Stimulated activated CD4-positive, alpha-beta T cell treated with anti-CD3 and anti-CD28 coated beads, Interleukin-1b, Interleukin-23, amount 100 ng/mL, for 4 hours (primary cell): Measurements from ENCODE around the gene NRIP1.

Source experiments
- DNase-seq, 2 donors: peaks; one replicate each; pipeline ENCODE4 v3.0.0-alpha.2; 2020; ENCODE audit warnings: low read depth in 2 of 2

The NRIP1 gene

DNA sequence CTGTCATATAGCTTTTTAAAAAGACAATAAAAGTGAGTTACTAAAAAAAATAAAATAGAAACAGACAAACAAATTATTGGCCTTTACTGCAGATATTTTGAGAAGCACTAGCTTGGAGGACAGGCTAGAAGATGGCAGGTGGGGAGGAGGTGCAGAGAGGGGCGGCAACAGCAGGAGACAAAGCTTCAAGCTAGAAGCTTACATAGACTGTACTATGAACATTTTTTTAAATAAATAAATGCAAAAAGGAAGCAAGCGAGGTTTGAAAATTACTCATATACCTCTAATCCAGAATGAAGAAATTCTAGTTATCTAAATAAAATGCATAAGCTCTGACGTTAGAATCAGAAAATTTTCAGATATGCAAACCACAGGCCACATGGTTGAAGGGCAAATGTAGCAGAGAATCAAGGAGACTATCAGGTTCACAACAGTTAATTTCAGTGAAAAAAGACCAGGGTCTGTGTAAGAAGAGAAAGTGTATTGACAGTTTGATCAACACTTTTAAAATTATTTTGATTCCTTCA, 54.9 kb downstream of the NRIP1 start:
- DNase-seq = no peak

DNA sequence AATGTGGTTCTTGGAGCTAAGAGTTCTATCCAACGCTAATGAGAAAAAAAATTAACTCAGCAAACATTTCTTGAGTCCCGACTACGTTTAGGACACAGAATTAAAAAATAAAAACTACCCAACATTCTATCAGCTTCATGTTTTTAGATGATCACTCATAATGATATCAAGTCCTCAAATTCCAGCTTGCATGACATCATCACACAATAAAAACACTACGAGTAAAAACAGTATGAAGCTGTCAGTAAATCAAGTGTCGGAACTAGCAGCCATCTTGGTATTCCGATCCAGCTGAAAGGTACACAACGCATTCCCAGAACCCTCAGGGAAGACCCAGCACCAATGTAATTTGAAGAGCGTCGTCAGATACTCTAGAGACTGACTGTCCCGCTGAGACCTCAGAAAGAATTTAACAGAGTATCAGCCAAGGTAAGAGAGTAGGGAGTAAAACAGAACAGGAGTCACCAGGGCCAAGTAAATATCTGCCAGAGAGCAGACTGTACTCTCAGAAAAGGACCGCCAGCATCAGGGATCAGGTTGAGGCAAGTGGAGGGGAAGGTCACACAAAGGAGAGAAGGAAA, 57.0 kb downstream of the NRIP1 start:
- no peak for DNase-seq

GRCh38 chr21:15006594-15007230, 58.1 kb downstream of the NRIP1 start:
- DNase-seq = no peak

DNA sequence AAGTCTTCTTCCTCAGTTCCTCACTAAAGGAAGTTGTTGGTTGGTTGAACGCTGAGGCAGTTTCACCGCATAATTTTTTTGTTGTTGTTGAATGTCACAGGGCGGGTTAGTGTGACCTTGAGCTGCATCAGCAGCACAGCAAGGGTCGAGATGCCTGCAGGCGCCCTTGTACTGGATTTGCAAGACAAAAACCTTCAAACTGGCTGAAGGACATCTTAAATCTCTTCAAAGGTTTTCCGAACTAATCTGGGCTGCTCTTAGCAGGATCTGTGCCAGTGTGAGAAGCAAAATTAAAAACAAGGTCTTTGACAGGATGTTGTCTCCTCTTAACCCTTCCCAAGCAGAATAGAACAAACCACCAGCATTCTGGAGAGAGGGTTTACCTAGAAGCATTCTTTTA, 59.4 kb downstream of the NRIP1 start:
- no peak for DNase-seq

DNA sequence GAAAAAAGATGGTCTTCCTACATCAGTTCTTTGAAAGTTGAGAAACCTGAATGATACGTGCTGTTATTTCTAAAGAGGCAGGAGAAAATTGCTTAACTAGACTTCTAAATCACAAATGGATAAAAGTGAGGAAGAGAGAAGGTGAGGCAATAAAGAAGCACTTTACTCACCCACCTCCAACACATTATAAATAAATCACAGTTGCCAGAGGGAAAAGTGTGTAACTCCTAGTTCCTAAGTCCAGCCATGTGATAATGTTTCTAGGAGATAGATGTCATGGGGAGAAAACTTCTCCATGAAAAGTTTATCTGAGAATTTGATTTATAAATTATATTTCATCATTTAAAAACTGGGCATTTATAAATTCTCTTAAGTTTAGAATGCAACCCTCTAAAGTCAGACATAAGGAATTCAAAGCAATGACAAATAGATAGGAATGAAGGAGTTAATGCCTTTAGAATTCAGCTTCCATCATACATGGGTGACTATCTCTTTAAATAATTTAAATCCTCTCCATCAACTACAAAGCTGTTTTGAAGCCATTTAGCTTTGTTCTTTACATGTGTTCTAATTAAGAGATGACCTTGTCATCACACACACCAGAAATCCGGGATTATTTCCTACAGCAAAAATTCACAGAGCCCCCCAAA, 60.0 kb downstream of the NRIP1 start:
- DNase-seq = no peak

GRCh38 chr21:15003463-15004135, 61.2 kb downstream of the NRIP1 start:
- DNase-seq = no peak

GRCh38 chr21:15001857-15002606, 62.8 kb downstream of the NRIP1 start:
- no peak for DNase-seq

DNA sequence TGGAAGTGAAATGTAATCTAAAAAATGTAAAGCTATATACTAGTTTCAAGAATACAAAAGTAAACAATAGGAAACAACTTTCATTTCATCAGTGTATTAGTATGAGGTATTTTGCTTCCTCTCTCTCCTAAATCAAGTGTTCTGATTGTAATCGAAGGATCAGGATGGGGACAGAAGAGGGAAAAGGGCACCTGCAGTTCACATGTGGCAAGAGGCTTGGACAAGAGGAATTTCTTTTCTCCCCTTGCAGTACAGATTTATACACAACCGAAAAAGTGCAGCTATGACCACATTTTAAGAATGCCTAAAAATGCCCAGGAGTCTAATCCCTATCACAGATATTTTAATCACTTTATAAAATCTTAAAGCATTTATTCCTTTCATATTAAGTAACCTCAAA, 63.7 kb downstream of the NRIP1 start:
- no peak for DNase-seq

- DNase-seq = no peak
Measured at GRCh38 chr21:15000081-15000480, 64.7 kb downstream of the NRIP1 start.

GRCh38 chr21:14998784-14999183, 66.0 kb downstream of the NRIP1 start:
- no peak for DNase-seq

DNA sequence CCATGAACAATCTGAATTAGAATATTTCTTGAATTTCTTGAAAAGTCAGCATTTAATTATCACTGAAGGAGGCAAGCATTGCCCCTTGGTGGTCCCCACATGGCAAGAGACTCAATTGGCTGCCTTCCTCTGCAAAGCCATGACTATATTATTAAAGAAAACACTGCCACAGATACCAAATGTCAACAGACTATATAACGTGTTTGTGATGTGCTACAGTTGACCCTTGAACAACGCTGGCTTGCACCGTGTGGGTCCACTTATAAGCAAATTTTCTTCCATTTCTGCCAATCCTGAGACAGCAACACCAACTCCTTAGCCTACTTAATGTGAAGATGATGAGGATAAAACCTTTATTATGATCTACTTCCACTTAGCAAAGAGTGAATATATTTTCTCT, 66.5 kb downstream of the NRIP1 start:
- no peak for DNase-seq

DNA sequence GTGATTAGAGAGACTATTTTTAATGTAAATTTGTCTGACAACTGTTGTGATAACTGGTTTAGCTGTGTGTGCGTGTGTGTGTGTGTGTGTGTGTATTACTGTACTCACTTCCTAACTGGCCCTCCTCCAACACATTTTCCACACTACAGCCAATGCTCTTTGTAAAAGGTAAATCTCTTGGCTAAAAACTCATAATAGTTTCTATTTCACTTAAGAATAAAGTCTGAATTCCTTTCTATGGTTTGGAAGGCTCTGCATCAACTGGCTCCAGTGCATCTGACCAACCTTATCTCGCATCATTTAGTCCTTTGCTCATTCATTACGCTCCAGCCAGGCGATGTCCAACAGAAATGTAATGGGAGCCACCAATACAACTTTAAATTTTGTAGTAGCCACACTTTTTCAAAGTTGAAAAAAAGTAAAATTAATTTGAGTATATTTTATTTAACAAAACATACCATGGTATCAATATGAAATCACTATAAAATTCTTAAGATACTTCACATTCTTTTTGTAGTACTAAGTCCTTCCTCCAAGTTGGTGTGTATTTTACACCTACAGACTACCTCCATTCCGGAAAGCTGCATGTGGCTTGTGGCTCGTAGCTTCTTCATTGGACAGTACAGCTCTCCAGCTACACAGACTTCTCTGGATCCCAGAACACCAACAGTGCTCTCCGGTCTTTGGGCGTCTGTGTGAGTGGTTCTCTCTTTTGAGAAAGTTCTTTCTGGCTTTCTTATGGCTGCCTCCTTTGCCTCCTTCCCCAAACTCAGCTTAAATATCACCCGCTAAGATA, 68.9 kb downstream of the NRIP1 start:
- DNase-seq = no peak

GRCh38 chr21:14995226-14995625, 69.6 kb downstream of the NRIP1 start:
- DNase-seq = no peak

- DNase-seq = no peak
Measured at GRCh38 chr21:14993115-14993514, 71.7 kb downstream of the NRIP1 start.

GRCh38 chr21:14991957-14992356, 72.8 kb downstream of the NRIP1 start:
- no peak for DNase-seq

- no peak for DNase-seq
Measured at GRCh38 chr21:14989359-14989758, 75.4 kb downstream of the NRIP1 start.

DNA sequence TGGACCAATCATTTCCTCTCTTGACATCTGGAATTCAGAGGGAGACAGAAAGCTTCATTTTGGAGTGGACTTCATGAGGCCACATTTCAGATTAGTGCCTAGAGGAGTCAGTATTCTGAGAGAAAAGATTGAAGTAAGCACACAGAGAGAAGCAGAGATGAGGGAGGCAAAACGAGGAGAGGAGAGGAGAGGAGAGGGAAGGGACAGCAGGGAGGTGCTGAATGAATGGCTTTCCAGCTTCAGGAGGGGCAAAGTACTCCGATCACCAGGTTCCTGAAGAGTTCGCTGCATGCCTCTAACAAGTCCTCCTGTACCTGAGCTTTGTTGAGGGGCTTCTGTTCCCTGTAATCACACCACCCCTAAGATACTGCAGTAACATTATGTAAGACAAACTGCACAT, 76.0 kb downstream of the NRIP1 start:
- no peak for DNase-seq

GRCh38 chr21:14987370-14988170, 77.2 kb downstream of the NRIP1 start:
- no peak for DNase-seq

GRCh38 chr21:14985306-14985705, 79.5 kb downstream of the NRIP1 start:
- DNase-seq = no peak

DNA sequence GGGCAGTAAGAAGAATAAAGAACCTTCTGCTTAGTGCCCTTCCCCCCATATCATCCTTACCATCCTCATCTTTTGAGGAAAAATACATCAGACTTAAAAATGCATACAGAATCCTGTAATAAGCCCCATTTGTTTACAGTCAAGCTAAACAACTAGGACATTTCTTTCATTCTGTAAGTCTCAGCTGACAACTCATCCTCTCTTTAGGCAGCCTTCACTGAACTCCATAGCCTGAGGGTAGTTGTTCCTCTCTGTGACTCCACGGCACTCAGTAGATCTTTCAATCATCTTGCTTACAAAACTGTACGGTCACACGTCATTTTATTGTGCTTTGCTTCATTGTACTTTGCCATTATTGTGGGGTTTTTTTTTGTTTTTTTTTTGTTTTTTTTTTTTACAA, 82.5 kb downstream of the NRIP1 start:
- no peak for DNase-seq
